Nephron progenitor cell (in vitro differentiated cells): Measurements from ENCODE around the gene BIN1.
A peak's percentile ranks its signal among the peaks of the same experiment; 100 is the strongest.

ENCODE experiments used
- DNase-seq: peaks from one replicate; pipeline ENCODE4 v3.0.0; 2021
- H3K27ac Mint-ChIP-seq: 2 replicates; pipeline ENCODE4 v1.8.0; 2021; ENCODE audit warnings: mild to moderate bottlenecking, moderate library complexity, mixed read lengths
- H3K27me3 Mint-ChIP-seq: 2 replicates; pipeline ENCODE4 v1.8.0; 2021; ENCODE audit warnings: mild to moderate bottlenecking, low read depth, mixed read lengths; ENCODE audit not compliant: poor library complexity
- H3K36me3 Mint-ChIP-seq: 2 replicates; pipeline ENCODE4 v1.8.0; 2021; ENCODE audit warnings: low read depth, mixed read lengths
- H3K4me1 Mint-ChIP-seq: 2 replicates; pipeline ENCODE4 v1.8.0; 2021; ENCODE audit warnings: mixed read lengths
- H3K4me3 Mint-ChIP-seq: 2 replicates; pipeline ENCODE4 v1.8.0; 2021; ENCODE audit warnings: mild to moderate bottlenecking, moderate library complexity, mixed read lengths
- H3K9me3 Mint-ChIP-seq: 2 replicates; pipeline ENCODE4 v1.8.0; 2021; ENCODE audit warnings: mild to moderate bottlenecking, moderate library complexity, mixed read lengths
- TF ChIP-seq, protein P1 (sequence below): fragments of 200-600 bp; sonication (generic); IDR thresholded peaks from 2 replicates; pipeline ENCODE4 v1.5.0; 2021; ENCODE audit warnings: antibody characterized with exemption

The BIN1 gene

GRCh38 chr2:127087791-127088495, 19.0 kb downstream of the BIN1 start:
- peak overlapping the region; percentile 96 for H3K27ac Mint-ChIP-seq
- no peak for DNase-seq
- peak overlapping the region; percentile 69 for H3K4me3 Mint-ChIP-seq
- peaks cover 77% of the 10 kb centered on the region for H3K4me1 Mint-ChIP-seq
- H3K9me3 Mint-ChIP-seq, result no peaks in the 10 kb centered on the region
- peaks cover 12% of the 10 kb centered on the region for H3K36me3 Mint-ChIP-seq
- H3K27me3 Mint-ChIP-seq, result peaks cover 8% of the 10 kb centered on the region
- TF ChIP-seq, protein P1, sequence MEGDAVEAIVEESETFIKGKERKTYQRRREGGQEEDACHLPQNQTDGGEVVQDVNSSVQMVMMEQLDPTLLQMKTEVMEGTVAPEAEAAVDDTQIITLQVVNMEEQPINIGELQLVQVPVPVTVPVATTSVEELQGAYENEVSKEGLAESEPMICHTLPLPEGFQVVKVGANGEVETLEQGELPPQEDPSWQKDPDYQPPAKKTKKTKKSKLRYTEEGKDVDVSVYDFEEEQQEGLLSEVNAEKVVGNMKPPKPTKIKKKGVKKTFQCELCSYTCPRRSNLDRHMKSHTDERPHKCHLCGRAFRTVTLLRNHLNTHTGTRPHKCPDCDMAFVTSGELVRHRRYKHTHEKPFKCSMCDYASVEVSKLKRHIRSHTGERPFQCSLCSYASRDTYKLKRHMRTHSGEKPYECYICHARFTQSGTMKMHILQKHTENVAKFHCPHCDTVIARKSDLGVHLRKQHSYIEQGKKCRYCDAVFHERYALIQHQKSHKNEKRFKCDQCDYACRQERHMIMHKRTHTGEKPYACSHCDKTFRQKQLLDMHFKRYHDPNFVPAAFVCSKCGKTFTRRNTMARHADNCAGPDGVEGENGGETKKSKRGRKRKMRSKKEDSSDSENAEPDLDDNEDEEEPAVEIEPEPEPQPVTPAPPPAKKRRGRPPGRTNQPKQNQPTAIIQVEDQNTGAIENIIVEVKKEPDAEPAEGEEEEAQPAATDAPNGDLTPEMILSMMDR, result no peak

GRCh38 chr2:127086990-127087790, 19.8 kb downstream of the BIN1 start:
- TF ChIP-seq, protein P1, result no peak
- H3K4me1 Mint-ChIP-seq, result peaks cover 77% of the 10 kb centered on the region
- peaks cover 12% of the 10 kb centered on the region for H3K36me3 Mint-ChIP-seq
- peak; percentile 86 for DNase-seq
- H3K27me3 Mint-ChIP-seq, result peaks cover 8% of the 10 kb centered on the region
- peak overlapping the region; percentile 69 for H3K4me3 Mint-ChIP-seq
- peak overlapping the region; percentile 96 for H3K27ac Mint-ChIP-seq
- no peaks in the 10 kb centered on the region for H3K9me3 Mint-ChIP-seq

GRCh38 chr2:127085317-127085681, 21.7 kb downstream of the BIN1 start:
- Mint-ChIP-seq H3K27me3 (peaks cover 6% of the 10 kb centered on the region), H3K27ac (peak overlapping the region; percentile 31), H3K36me3 (peaks cover 12% of the 10 kb centered on the region), H3K9me3 (no peaks in the 10 kb centered on the region), H3K4me3 (peak overlapping the region; percentile 37), H3K4me1 (peaks cover 83% of the 10 kb centered on the region)
- TF ChIP-seq, protein P1, result no peak
- no peak for DNase-seq

DNA sequence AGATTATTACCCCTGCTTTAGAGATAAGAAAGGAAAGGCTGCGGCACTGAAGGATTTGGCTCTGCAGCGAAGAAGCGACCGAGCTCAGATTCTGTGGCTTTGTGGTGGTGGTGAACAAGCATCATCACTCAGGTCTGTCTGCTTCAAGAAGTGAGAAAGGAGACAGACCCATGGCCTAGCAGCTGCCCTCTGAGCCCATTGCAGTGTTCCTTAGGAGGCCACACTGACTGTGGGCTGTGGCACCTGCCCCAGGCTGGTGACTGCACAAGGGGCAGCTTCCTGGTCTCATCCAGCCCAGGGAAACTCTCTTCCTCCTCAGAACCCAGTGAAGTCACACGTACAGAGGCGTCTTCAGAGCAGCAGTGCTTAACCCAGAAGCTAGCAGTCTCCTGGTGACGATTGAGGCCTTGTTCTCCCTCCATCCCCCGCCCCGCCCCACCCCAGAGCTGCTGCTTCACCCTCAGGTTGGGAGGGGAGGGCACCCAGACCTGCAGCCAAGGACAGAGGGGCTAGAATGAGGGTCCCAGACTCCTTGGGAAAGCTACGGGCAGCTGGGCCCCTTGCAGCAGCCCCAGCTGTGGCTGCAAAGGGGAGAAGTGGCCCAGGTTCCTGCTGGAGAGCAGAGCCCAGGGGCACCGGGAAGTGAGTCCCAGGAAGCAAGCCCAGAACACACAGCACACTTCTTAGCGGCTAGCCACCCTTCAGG, 22.2 kb downstream of the BIN1 start:
- Mint-ChIP-seq H3K4me3 (peak overlapping the region; percentile 37), H3K4me1 (peaks cover 89% of the 10 kb centered on the region), H3K27me3 (peaks cover 6% of the 10 kb centered on the region), H3K27ac (peak overlapping the region; percentile 90), H3K36me3 (peaks cover 12% of the 10 kb centered on the region), H3K9me3 (no peaks in the 10 kb centered on the region)
- no peak for DNase-seq
- TF ChIP-seq, protein P1, result no peak

GRCh38 chr2:127083819-127084503, 23.0 kb downstream of the BIN1 start:
- DNase-seq, result no peak
- peaks cover 12% of the 10 kb centered on the region for H3K36me3 Mint-ChIP-seq
- peak overlapping the region; percentile 90 for H3K27ac Mint-ChIP-seq
- TF ChIP-seq, protein P1, result no peak
- peak overlapping the region; percentile 39 for H3K4me3 Mint-ChIP-seq
- H3K27me3 Mint-ChIP-seq, result peaks cover 3% of the 10 kb centered on the region
- H3K4me1 Mint-ChIP-seq, result peaks cover 97% of the 10 kb centered on the region
- H3K9me3 Mint-ChIP-seq, result no peaks in the 10 kb centered on the region
